HepG2 (cell line): ENCODE data around the gene VEGFB. TPM values are rescaled to one million over a fixed set of nuclear protein-coding genes. Genes with fewer than 3 reads are reported as not detected.

Source experiments
- ATRX ChIP-seq: sonication (generic); formaldehyde crosslinking; IDR thresholded peaks from 2 replicates; pipeline ENCODE4 v1.4.0; 2020; ENCODE audit warnings: missing genetic modification reagents, borderline replicate concordance
- RBAK ChIP-seq: sonication (generic); formaldehyde crosslinking; IDR thresholded peaks from 2 replicates; pipeline ENCODE4 v1.5.1; 2020; ENCODE audit warnings: mild to moderate bottlenecking, missing genetic modification reagents
- SP2 ChIP-seq: sonication (generic); formaldehyde crosslinking; IDR thresholded peaks from 2 replicates; pipeline ENCODE4 v1.5.1; 2020; ENCODE audit warnings: mild to moderate bottlenecking, missing genetic modification reagents
- SP5 ChIP-seq: IDR thresholded peaks from 2 replicates; pipeline ENCODE4 v1.6.1; 2016; ENCODE audit warnings: low read depth, borderline replicate concordance
- TARDBP ChIP-seq: sonication (generic); formaldehyde crosslinking; IDR thresholded peaks from 2 replicates; pipeline ENCODE4 v1.8.0; 2022; ENCODE audit warnings: mild to moderate bottlenecking, missing genetic modification reagents
- ZBTB4 ChIP-seq: sonication (generic); formaldehyde crosslinking; IDR thresholded peaks from 2 replicates; pipeline ENCODE4 v1.4.0; 2020; ENCODE audit warnings: missing genetic modification reagents, mild to moderate bottlenecking, borderline replicate concordance
- ZC3H4 ChIP-seq: sonication (generic); formaldehyde crosslinking; IDR thresholded peaks from 2 replicates; pipeline ENCODE4 v1.4.0; 2020; ENCODE audit warnings: missing genetic modification reagents, borderline replicate concordance
- ZNF18 ChIP-seq: sonication (generic); formaldehyde crosslinking; IDR thresholded peaks from 2 replicates; pipeline ENCODE4 v1.8.0; 2022; ENCODE audit warnings: mild to moderate bottlenecking, missing genetic modification reagents; ENCODE audit not compliant: insufficient replicate concordance
- ZNF652 ChIP-seq: IDR thresholded peaks from 2 replicates; pipeline ENCODE4 v1.6.1; 2016; ENCODE audit warnings: low read depth, borderline replicate concordance
- ZNF773 ChIP-seq: sonication (generic); formaldehyde crosslinking; IDR thresholded peaks from 2 replicates; pipeline ENCODE4 v1.4.0; 2020; ENCODE audit warnings: missing genetic modification reagents, borderline replicate concordance
- polyA plus RNA-seq, 8 experiments: library from polyadenylated mRNA; depleted of rRNA in 3 of 8; stranded (reverse) in 7 of 8; unstranded in 1 of 8; fragments of >200 nt; fragmentation: Illumina TruSeq in 4 of 8; extraction: Trizol in 4 of 8; gene quantifications; 2 replicates each; pipeline versions ENCODE4 v1.2.1 to v1.2.3, GENCODE V29; 2011 to 2016; ENCODE audit warnings: low read depth in 4 of 8, missing spikeins in 1 of 8, mixed read lengths in 1 of 8; ENCODE audit not compliant: insufficient read depth in 1 of 8
- total RNA-seq, 5 experiments: library from RNA; depleted of rRNA; stranded (reverse); fragments of >200 nt; fragmentation: Illumina TruSeq; extraction: Trizol; gene quantifications; 2 replicates each; pipeline ENCODE4 v1.2.3, GENCODE V29; 2016; ENCODE audit warnings: low read depth in 1 of 5
- TF ChIP-seq, protein P1 (sequence below): sonication (generic); formaldehyde crosslinking; IDR thresholded peaks from 2 replicates; pipeline ENCODE4 v1.5.0; 2020; ENCODE audit warnings: mild to moderate bottlenecking, missing genetic modification reagents, borderline replicate concordance
- TF ChIP-seq, protein P2 (sequence below): sonication (generic); formaldehyde crosslinking; IDR thresholded peaks from 2 replicates; pipeline ENCODE4 v1.4.0; 2020; ENCODE audit warnings: missing genetic modification reagents
- TF ChIP-seq, protein P3 (sequence below): sonication (generic); formaldehyde crosslinking; IDR thresholded peaks from 2 replicates; pipeline ENCODE4; 2020; ENCODE audit warnings: missing genetic modification reagents, mild to moderate bottlenecking, borderline replicate concordance
- TF ChIP-seq, protein P4 (sequence below): sonication (generic); formaldehyde crosslinking; IDR thresholded peaks from 2 replicates; pipeline ENCODE4 v1.9.0; 2022; ENCODE audit warnings: low read depth, missing genetic modification reagents

The VEGFB gene
- total and polyA plus RNA-seq, 2 of the 13 experiments (the other 11 are each of a cell fraction or from before 2014, with no cell fraction given): 9.0 to 11.3 TPM

DNA sequence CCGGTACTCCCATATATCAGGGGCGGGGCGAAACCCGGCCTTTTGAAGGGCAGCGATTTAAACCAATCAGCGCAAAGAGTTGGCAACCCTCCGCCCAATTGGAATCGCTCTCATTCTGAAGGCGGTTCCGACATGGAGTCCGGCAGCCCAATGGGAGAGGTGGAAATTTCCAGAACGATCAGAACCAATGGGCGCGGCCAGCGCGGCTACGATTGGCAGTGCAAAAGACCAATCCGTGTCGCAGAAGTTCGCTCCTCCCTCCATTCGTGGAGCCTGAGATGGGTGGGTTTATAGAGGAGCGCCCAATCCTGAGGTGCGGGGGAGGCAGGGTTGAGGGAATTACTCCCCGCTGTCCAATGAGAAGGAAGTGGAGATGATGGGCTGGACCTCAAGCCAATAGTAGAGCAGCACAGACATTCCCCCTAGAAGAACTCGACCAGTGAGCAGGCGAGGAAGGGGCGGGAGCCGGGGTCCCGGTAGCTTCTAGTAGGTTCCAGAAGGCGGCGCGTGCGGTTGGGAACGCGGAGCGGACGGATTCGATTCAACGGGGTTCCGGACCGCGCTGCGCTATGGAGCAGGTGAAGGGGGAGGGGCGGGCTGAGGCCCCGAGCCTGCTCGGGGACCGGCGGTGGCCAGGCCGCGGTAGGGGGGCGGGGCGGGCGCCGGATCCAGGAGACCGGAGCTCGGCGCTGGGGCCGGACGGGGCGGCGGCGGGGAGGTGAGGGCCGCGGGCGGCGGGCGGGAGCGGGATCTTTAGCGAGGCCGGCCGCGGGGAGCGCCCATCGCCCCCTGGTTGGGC, 48.5 kb upstream of the VEGFB start, which contains the start of gene STIP1 (continued):
- TF ChIP-seq ATRX (CRISPR knock-in tag): no peak
- TF ChIP-seq RBAK (CRISPR knock-in tag): no peak
- TF ChIP-seq ZC3H4: no peak
- TF ChIP-seq, protein P1, sequence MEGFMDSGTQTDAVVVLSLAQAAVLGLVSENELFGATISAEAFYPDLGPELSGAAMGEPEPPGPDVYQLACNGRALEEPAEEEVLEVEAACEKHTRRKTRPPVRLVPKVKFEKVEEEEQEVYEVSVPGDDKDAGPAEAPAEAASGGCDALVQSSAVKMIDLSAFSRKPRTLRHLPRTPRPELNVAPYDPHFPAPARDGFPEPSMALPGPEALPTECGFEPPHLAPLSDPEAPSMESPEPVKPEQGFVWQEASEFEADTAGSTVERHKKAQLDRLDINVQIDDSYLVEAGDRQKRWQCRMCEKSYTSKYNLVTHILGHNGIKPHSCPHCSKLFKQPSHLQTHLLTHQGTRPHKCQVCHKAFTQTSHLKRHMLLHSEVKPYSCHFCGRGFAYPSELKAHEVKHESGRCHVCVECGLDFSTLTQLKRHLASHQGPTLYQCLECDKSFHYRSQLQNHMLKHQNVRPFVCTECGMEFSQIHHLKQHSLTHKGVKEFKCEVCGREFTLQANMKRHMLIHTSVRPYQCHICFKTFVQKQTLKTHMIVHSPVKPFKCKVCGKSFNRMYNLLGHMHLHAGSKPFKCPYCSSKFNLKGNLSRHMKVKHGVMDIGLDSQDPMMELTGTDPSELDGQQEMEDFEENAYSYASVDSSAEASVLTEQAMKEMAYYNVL (CRISPR knock-in tag): 0 out of 2 replicates have a peak, but pooled peaks have one; percentile 42
- TF ChIP-seq, protein P2, sequence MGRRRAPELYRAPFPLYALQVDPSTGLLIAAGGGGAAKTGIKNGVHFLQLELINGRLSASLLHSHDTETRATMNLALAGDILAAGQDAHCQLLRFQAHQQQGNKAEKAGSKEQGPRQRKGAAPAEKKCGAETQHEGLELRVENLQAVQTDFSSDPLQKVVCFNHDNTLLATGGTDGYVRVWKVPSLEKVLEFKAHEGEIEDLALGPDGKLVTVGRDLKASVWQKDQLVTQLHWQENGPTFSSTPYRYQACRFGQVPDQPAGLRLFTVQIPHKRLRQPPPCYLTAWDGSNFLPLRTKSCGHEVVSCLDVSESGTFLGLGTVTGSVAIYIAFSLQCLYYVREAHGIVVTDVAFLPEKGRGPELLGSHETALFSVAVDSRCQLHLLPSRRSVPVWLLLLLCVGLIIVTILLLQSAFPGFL: no peak
- TF ChIP-seq, protein P3, sequence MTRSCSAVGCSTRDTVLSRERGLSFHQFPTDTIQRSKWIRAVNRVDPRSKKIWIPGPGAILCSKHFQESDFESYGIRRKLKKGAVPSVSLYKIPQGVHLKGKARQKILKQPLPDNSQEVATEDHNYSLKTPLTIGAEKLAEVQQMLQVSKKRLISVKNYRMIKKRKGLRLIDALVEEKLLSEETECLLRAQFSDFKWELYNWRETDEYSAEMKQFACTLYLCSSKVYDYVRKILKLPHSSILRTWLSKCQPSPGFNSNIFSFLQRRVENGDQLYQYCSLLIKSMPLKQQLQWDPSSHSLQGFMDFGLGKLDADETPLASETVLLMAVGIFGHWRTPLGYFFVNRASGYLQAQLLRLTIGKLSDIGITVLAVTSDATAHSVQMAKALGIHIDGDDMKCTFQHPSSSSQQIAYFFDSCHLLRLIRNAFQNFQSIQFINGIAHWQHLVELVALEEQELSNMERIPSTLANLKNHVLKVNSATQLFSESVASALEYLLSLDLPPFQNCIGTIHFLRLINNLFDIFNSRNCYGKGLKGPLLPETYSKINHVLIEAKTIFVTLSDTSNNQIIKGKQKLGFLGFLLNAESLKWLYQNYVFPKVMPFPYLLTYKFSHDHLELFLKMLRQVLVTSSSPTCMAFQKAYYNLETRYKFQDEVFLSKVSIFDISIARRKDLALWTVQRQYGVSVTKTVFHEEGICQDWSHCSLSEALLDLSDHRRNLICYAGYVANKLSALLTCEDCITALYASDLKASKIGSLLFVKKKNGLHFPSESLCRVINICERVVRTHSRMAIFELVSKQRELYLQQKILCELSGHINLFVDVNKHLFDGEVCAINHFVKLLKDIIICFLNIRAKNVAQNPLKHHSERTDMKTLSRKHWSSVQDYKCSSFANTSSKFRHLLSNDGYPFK (CRISPR knock-in tag): no peak; the same call in 1 of the 2 replicates
- no peak for TF ChIP-seq ZNF773 (CRISPR knock-in tag)
- peak; percentile 0 for TF ChIP-seq ZNF18 (CRISPR knock-in tag)
- no peak for TF ChIP-seq ZBTB4
- 0 out of 2 replicates have a peak, but pooled peaks have one; percentile 11 for TF ChIP-seq ZNF652 (CRISPR knock-in tag)
- peak; percentile 5; the same call in 1 of the 2 replicates for TF ChIP-seq TARDBP (CRISPR knock-in tag)
- TF ChIP-seq SP2 (CRISPR knock-in tag): peak; percentile 95
- TF ChIP-seq, protein P4, sequence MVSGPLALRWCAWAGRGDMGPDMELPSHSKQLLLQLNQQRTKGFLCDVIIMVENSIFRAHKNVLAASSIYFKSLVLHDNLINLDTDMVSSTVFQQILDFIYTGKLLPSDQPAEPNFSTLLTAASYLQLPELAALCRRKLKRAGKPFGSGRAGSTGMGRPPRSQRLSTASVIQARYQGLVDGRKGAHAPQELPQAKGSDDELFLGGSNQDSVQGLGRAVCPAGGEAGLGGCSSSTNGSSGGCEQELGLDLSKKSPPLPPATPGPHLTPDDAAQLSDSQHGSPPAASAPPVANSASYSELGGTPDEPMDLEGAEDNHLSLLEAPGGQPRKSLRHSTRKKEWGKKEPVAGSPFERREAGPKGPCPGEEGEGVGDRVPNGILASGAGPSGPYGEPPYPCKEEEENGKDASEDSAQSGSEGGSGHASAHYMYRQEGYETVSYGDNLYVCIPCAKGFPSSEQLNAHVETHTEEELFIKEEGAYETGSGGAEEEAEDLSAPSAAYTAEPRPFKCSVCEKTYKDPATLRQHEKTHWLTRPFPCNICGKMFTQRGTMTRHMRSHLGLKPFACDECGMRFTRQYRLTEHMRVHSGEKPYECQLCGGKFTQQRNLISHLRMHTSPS: no peak
- no peak for TF ChIP-seq SP5 (CRISPR knock-in tag)
